ENCODE data around the gene EPHA8.

GRCh38 chr1:22535399-22535798, 27.9 kb upstream of the EPHA8 start:
- TF ChIP-seq CTCF (IDR thresholded peaks at IDR 0.05) (no peak), EZH2 (IDR thresholded peaks at IDR 0.05) (no peak)
